HEK293T (cell line): ENCODE data around the gene MR1.

Experiments used
- BHLHE40 ChIP-seq: fragments of 450-650 bp; IDR thresholded peaks from 2 replicates; pipeline ENCODE4 v1.6.1; 2016; ENCODE audit warnings: mild to moderate bottlenecking, moderate library complexity, borderline replicate concordance
- CTBP1 ChIP-seq: fragments of 450-650 bp; IDR thresholded peaks from 2 replicates; pipeline ENCODE4 v1.6.1; 2016; ENCODE audit warnings: borderline replicate concordance
- FOXA1 ChIP-seq: fragments of 450-650 bp; IDR thresholded peaks from 2 replicates; pipeline ENCODE4 v1.6.1; 2016; ENCODE audit warnings: mild to moderate bottlenecking
- FOXK2 ChIP-seq: fragments of 450-650 bp; IDR thresholded peaks from 2 replicates; pipeline ENCODE4 v1.6.1; 2016; ENCODE audit warnings: mild to moderate bottlenecking
- FOXM1 ChIP-seq: fragments of 450-650 bp; IDR thresholded peaks from 2 replicates; pipeline ENCODE4 v1.6.1; 2017; ENCODE audit warnings: mild to moderate bottlenecking, borderline replicate concordance
- HDGF ChIP-seq: fragments of 450-650 bp; IDR thresholded peaks from 2 replicates; pipeline ENCODE4 v1.6.1; 2017; ENCODE audit warnings: antibody characterized with exemption, borderline replicate concordance
- L3MBTL2 ChIP-seq: fragments of 450-650 bp; conservative IDR thresholded peaks from 2 replicates; pipeline ENCODE4 v1.6.1; 2016; ENCODE audit warnings: mild to moderate bottlenecking
- NFRKB ChIP-seq: fragments of 450-650 bp; IDR thresholded peaks from 2 replicates; pipeline ENCODE4 v1.6.1; 2016; ENCODE audit warnings: mild to moderate bottlenecking, moderate library complexity
- SP1 ChIP-seq: fragments of 450-650 bp; IDR thresholded peaks from 2 replicates; pipeline ENCODE4 v1.6.1; 2017
- SUZ12 ChIP-seq: fragments of 450-650 bp; IDR thresholded peaks from 2 replicates; pipeline ENCODE4 v1.6.1; 2016; ENCODE audit warnings: mild to moderate bottlenecking
- TARDBP ChIP-seq: fragments of 450-650 bp; IDR thresholded peaks from 2 replicates; pipeline ENCODE4 v1.6.1; 2016

DNA sequence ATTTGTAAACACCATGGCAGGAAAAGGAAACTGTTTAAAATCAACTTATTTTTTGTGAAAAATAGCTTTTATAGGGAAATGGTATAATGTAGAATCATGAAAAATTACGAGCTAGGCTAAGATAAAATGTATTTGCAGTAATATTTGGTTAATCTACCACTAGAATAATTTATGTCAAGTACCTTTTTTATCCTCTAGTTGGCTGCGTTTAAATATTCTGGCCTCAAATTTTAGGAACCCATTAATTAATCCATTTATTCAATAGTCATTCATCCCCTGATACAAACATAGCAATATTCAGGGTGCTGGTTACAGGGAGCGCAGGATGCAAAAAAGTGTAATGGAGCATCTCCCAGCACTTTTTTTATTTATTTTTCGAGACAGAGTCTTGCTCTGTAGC is 46.1 kb downstream of the MR1 start:
- TF ChIP-seq SP1 = no peak
- TF ChIP-seq SUZ12 = no peak
- no peak for TF ChIP-seq CTBP1
- TF ChIP-seq FOXM1 = no peak
- TF ChIP-seq NFRKB = no peak
- no peak for TF ChIP-seq HDGF
- TF ChIP-seq TARDBP = no peak
- TF ChIP-seq L3MBTL2 = no peak
- no peak for TF ChIP-seq FOXK2
- TF ChIP-seq BHLHE40 = no peak
- no peak for TF ChIP-seq FOXA1
